BJ (cell line): Measurements from ENCODE around the gene DOK3. TPM values are rescaled to one million over a fixed set of nuclear protein-coding genes. Genes with fewer than 3 reads are reported as not detected.

Source experiments
- CTCF ChIA-PET: fragments of 350-600 bp; formaldehyde crosslinking; extraction: SDS; loops from one replicate; lab custom pipeline; 2021; ENCODE audit warnings: antibody characterized with exemption, inconsistent platforms; lab: Yijun Ruan, JAX
- POLR2A ChIA-PET: fragments of 300-600 bp; sonication (Branson Sonifier 250); formaldehyde crosslinking; extraction: SDS; loops from one replicate; lab custom pipeline; 2021; ENCODE audit warnings: antibody characterized with exemption; lab: Charles Lee
- DNase-seq: peaks from one replicate; pipeline ENCODE4 v3.0.0-alpha.2; 2011; ENCODE audit warnings: low read depth
- H3K27me3 ChIP-seq: 2 replicates; pipeline ENCODE4 v1.6.0; 2011; ENCODE audit warnings: low read length; ENCODE audit not compliant: control insufficient read depth, insufficient read depth
- H3K36me3 ChIP-seq: 2 replicates; pipeline ENCODE4 v1.5.1; 2011; ENCODE audit warnings: low read length; ENCODE audit not compliant: control insufficient read depth, insufficient read depth
- H3K4me3 ChIP-seq: 2 replicates; pipeline ENCODE4 v1.5.1; 2011; ENCODE audit warnings: low read depth, mild to moderate bottlenecking, control low read depth, low read length
- polyA plus RNA-seq: library from polyadenylated mRNA; depleted of rRNA; stranded (reverse); fragments of >200 nt; gene quantifications from 2 replicates; pipeline ENCODE4 v1.2.3, GENCODE V29; 2011
- TF ChIP-seq, protein P1 (sequence below): IDR thresholded peaks from 2 replicates; pipeline ENCODE4 v1.5.1; 2011; ENCODE audit warnings: low read depth, mild to moderate bottlenecking, control low read depth, inconsistent platforms, low read length, moderate library complexity; ENCODE audit not compliant: insufficient read depth

The DOK3 gene
- polyA plus RNA-seq, 1 experiment = 1.2 TPM

DNA sequence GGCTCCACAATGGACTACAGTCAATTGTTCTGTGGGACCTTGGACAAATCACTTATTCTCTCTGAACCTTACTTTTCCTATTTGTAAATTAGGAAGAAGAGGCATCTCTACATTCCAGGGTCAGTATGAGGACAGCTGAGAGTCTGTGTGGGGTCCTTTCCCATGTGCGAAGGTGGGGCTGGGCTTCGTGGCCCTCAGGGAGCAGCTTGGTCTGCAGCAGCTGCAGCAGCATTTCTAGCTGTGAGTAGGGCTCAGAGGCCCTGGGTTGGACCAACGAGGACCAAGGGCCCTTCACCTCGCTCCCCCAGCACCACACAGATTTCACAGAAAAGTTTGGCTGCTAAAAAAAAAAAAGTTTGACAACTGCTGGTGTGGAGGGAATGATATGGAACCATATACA lies 16.6 kb upstream of the DOK3 start:
- no peak overlapping the region for H3K4me3 ChIP-seq
- no peak for DNase-seq
- TF ChIP-seq, protein P1, sequence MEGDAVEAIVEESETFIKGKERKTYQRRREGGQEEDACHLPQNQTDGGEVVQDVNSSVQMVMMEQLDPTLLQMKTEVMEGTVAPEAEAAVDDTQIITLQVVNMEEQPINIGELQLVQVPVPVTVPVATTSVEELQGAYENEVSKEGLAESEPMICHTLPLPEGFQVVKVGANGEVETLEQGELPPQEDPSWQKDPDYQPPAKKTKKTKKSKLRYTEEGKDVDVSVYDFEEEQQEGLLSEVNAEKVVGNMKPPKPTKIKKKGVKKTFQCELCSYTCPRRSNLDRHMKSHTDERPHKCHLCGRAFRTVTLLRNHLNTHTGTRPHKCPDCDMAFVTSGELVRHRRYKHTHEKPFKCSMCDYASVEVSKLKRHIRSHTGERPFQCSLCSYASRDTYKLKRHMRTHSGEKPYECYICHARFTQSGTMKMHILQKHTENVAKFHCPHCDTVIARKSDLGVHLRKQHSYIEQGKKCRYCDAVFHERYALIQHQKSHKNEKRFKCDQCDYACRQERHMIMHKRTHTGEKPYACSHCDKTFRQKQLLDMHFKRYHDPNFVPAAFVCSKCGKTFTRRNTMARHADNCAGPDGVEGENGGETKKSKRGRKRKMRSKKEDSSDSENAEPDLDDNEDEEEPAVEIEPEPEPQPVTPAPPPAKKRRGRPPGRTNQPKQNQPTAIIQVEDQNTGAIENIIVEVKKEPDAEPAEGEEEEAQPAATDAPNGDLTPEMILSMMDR = no peak
- no peaks in the 10 kb centered on the region for H3K27me3 ChIP-seq
- H3K36me3 ChIP-seq = peaks cover 63% of the 10 kb centered on the region
- POLR2A ChIA-PET = no interaction called here
- CTCF ChIA-PET = interaction anchor here (1.0 to 2.1 kb wide), 2 partner anchors 9 to 11 kb away, joined by 3 to 8 read pairs; partner anchors contain the start of gene DDX41

- Histone ChIP-seq H3K36me3 (peaks cover 56% of the 10 kb centered on the region), H3K27me3 (no peaks in the 10 kb centered on the region), H3K4me3 (no peak overlapping the region)
- CTCF ChIA-PET = interaction anchor here (0.9 to 2.1 kb wide), 3 partner anchors 8 to 135 kb away, joined by 3 to 8 read pairs (median 3); partner anchors contain the start of gene DDX41
- DNase-seq = no peak
- POLR2A ChIA-PET = no interaction called here
- TF ChIP-seq, protein P1 = no peak
These were observed 15.5 kb upstream of the DOK3 start for GRCh38 chr5:177524941-177525655.

DNA sequence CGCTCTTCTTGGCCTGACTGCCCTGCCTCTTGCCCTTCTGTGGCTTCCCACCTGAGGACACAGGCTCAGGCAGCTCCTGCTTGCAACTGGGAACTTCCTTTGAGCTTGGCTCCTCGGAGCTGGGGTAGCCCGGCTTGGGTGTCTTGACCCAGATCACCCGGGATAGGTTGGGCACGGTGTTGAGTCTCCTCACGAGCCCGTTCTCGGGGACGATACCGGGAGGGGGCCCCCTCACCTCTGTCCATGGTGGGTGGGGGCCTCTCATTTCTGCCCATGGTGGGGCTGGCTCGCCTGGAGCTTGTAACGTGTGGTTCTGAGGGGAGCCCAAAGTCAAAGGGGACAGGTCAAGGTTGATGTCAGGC lies 14.9 kb upstream of the DOK3 start:
- Histone ChIP-seq H3K4me3 (no peak overlapping the region), H3K36me3 (peaks cover 56% of the 10 kb centered on the region), H3K27me3 (no peaks in the 10 kb centered on the region)
- no peak for DNase-seq
- ChIA-PET POLR2A (no interaction called here), CTCF (interaction anchor here (0.9 to 2.1 kb wide), 2 partner anchors 13 to 135 kb away, joined by 3 to 8 read pairs; no protein-coding TSS in a partner anchor)
- TF ChIP-seq, protein P1 = no peak

DNA sequence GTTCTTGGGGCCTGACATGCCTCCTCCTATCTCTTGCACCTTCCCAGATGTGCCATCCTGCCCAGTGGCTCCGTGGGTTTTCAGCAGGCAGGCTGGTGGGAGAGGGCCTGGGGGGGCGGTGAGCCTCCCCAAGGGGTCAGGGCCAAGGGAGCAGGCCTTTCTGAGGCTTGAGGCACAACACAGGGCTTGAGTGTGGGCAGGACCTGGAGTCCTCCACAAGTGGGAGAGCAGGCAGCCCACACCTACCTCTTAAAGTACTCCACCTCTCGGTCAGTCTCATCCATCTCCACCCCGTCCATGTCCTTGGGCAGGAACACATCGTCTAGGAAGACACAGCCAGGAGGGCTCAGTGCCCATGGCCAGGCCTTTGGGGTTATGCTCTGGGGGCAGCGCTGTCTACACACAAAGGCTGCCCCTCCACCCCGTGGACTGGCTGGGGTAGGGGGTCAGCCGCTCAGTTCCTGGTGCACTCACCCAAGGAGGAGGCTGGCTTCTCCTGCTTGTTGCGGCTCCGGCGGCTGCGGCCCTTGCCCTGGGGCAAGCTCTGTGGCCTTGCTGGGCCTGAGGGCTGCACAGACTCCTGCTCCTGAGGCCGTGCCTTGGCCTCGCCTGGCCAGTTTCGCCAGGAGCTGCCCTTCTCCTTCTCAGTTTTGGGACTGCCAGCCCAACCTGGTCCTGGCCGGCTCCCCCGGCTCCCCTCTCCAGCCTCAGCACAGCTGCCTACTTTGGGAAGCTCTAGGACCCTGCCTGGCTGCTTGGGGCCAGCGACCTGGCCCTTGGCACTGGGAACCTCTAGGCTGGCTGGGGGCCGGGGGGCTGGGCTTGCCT lies 14.3 kb upstream of the DOK3 start:
- no peak for DNase-seq
- POLR2A ChIA-PET = no interaction called here
- TF ChIP-seq, protein P1 = no peak
- CTCF ChIA-PET = no interaction called here
- Histone ChIP-seq H3K4me3 (no peak overlapping the region), H3K36me3 (peaks cover 55% of the 10 kb centered on the region), H3K27me3 (no peaks in the 10 kb centered on the region)

DNA sequence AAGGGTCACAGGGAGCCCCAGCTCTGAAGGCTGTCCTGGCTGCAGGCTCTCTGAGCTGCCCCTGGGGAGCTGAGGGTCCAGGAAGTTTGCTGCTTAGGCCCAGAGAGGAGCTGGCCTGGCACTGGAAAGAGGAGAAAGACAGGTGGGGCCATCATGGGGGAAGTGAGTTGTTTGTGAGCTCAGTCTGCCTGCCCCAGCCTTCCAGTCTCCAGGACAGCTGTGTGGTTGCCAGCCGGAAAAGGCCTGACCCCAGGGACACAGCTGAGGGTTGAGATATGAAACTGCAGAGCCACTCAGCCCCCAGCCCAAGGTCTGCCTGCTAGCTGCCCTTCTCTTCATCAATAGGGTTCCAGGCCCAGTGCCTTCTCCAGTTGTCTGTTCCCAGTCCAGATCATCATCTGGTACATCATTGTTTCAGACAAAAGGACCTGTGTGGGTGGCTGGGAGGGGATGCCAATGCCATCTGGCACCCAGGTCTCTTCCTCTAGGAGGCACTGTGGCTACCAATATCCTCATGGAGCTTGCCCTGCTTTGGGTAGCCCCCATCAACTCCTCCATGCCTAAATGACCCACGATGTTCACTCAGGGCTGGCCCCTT lies 11.4 kb upstream of the DOK3 start:
- Histone ChIP-seq H3K36me3 (peaks cover 39% of the 10 kb centered on the region), H3K27me3 (no peaks in the 10 kb centered on the region), H3K4me3 (no peak overlapping the region)
- ChIA-PET POLR2A (no interaction called here), CTCF (interaction anchor here (1.0 to 1.5 kb wide), 2 partner anchors 40 to 80 kb away, joined by 3 read pairs; no protein-coding TSS in a partner anchor)
- TF ChIP-seq, protein P1 = no peak
- DNase-seq = no peak
